Stimulated activated CD8-positive, alpha-beta memory T cell treated with anti-CD3 and anti-CD28 coated beads, Interleukin-2, amount 100 ng/mL, for 48 hours (primary cell): Measurements from ENCODE around the gene NTM.

Experiments
- DNase-seq, 2 donors: peaks; one replicate each; pipeline ENCODE4 v3.0.0-alpha.2; 2020; ENCODE audit warnings: low read depth in 2 of 2

The NTM gene

GRCh38 chr11:131373095-131373725, 2.8 kb downstream of the NTM start:
- no peak for DNase-seq

- DNase-seq: no peak
These were observed 3.3 kb downstream of the NTM start for GRCh38 chr11:131373756-131374155.

- no peak for DNase-seq
These were observed 5.0 kb downstream of the NTM start for GRCh38 chr11:131375421-131375820.

DNA sequence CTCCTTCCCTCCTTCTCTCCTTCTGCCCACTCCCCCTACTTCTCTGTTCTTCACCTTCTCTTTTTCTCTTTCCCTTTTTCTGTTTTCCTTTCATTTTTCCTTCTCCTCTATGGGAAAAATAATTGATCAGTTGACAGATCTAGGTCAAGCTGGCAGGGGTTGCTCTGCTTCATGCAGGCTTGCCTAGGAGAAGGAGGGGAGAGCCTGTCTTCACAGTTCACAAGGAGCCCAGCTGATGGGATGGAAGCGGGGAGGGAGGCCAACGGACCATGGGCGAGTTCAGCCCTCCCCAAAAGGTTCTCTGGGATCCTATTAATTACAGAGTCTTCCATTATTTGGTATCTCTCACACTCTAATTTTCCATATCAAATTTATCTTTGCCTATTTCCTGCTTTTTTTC, 5.5 kb downstream of the NTM start:
- DNase-seq: no peak

DNA sequence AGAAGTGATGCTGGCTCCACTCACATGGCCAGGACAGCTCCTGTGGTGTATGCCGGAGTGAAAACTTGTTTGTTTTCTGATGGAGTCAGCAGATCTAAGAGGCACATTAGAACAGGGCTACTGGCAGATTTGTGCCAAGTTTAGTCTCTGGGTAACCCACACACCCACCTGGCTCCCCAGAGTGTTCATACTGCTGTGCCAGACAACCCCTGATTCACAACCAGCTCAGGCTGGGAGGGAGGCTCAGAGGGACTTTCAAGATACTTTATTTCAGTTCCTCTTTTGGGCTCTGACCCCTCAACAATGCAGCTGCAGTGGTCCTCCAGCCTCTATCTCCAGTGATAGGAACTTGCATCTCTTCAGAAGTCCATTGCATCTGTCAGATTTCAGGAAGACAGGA, 8.5 kb downstream of the NTM start:
- DNase-seq: no peak

DNA sequence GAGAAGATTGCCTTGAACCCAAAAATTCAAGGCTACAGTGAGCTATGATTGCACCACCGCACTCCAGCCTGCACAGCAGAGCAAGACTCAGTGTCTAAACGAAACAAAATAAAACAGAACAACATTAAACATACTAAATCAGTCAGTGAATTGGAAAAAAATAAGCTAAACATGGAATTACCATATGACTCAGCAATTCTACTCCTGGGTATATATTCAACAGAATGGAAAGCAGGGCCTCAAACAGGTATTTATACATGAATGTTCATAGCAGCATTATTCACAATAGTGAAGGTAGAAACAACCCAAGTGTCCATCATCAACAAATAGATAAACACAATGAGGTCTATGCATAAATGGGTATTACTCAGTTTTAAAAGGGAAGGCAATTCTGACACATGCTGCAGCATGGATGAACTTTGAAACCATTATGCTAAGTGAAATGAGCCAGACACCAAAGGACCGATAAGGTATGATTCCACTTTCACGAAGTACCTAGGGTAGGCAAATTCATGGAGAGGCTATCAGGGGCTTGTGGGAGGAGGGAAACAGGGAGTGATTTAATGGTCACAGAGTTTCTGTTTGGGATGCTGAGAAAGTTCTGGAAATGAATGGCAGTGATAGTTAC, 15.5 kb downstream of the NTM start:
- DNase-seq: no peak

DNA sequence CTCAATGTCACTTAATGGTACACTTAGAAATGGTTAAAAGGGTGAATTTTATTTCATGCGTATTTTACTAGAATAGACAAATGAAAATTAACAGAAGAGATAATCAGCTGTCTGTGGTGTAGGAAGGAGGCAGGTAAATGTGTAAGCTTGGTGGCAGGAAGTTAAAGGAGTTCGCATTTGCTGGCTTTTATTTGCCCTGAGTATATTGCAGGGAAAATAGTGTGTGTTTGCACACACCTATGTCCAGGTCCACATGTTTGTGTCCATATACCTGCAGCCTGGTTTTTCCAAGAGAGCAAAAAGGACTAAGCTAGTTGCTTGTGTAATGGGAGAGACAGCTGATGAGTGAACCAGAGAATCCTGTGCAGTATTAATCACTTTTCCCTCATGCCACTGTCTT, 16.0 kb downstream of the NTM start:
- DNase-seq: no peak

- no peak for DNase-seq
These were observed 17.6 kb downstream of the NTM start for GRCh38 chr11:131388030-131388429.

DNA sequence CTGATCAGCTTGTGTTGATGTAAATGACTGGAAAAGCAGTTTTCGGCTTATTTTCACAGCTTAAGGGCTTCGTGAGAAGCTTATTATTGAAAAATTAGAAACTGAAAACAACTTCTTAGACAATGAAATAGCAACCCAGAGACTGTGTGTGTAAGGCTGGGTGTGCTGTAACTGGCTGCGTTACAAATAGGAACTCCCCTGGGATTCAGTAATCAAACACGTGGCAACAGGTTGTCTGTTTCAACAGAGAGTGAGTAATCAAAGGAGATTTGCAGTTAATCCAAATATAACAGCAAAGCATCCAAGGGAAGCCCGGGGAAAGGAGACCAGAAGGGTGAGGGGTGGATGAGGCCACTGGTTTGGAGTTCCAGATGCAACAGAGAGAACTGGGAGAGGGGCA, 19.2 kb downstream of the NTM start:
- no peak for DNase-seq

DNA sequence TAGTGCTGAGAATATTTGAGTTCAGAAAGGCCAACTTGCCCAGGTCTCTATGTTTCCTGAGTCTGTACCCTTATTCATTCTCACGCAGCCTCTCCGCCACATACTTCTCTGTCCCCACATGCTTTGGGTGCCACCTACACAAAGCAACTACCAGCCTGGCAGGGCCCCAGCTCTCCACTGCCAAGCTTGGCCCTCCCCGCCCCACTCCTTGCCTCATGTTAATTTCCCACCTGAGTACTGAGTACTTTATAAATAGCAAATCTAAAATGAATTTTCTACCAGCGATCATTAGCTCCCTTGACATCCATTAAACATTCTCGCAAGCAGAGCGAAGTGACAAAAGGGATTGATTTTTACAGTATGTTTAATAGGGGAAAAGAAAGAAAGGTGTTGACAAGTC, 20.8 kb downstream of the NTM start:
- DNase-seq: no peak

DNA sequence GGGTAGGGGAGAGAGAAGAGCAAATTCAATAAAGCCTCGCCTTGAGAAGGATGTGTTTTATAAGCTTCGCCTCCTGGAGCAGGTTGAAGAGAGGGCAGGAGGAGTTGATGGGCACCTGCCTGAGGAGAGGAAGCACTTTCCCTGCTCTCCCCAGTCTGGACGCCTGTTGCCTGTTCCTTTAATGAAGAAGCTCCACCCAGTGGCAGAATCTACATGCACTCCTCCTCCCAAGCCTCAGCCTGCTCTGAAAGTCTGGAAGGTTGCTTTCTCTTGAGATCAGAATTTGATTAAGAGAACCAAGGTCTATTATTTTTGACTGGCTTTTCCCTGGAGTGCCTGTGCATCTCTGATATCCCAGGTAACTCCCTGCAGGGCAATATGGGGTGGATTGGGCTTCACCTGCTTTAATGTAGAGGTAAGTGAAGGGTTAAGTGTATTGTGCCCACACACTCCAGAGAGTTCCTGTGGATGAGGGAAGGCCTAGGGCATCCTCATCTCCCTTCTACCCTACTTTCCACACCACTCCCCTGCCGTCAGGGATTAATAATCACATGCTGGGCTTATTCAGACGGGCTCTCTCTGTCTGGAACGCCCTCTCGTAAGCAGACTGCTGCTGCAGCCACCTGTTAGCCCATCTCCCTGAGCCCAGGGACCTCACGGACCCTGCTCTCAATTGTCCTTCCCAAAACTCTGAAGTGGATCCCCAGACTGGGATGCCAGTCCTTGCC, 22.3 kb downstream of the NTM start:
- no peak for DNase-seq

DNA sequence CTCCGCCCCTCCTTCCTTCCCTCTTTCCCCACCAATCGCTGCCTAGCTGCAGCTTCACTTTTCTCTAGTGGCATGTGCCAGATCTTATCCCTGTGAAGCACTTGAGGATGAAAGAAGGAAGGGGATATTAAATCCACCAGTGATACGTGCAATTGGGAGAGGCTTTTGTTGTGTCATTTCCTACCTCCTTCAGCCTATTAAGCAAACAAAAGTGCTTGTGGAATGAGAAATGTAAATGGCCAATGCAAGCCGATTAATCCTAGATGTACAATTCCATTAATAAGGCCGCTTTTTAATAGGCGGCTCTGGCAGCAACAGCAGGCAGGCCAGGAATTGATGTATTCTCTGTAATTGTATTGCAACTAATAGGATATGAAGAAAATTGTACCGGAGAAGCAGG, 23.3 kb downstream of the NTM start:
- DNase-seq: no peak

DNA sequence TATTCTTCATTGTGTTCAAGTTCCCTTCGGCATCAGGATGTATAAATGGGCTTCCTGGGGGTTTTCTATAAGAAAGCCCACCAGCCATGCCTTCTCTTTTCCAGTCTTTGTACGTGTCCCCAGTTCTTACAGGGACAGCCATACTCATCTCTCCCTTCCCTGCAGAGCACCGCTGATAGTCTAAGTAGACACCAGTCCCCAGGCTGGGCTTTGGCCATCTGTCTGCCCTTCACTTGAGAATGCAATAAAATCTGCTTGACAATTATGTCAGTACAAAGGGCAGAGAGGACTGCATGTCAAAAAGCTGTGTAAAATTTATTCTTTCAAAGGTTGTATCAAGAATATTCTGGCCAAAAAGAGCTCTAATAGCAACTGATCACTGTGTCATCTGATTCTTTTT, 27.3 kb downstream of the NTM start:
- DNase-seq: no peak

- DNase-seq: no peak
These were observed 31.6 kb downstream of the NTM start for GRCh38 chr11:131402040-131402439.

DNA sequence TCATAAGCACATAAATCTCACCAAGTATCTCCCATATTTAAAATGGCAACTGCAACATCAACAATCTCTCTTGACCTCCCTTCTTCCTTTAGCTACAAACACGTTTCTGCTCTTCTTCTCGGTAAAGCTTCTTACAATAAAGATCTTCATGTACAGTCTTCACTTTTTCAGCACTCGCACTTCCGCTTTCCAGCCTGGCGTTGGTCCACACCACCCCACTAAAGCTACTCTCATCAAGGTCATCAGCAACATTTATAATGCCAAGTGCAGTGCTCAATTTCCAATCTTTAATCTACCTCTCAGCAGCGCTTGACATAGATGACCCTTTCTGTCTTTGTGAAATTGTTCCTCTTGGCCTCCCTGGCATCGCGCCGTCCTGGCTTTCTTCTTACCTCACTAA, 33.6 kb downstream of the NTM start:
- no peak for DNase-seq

DNA sequence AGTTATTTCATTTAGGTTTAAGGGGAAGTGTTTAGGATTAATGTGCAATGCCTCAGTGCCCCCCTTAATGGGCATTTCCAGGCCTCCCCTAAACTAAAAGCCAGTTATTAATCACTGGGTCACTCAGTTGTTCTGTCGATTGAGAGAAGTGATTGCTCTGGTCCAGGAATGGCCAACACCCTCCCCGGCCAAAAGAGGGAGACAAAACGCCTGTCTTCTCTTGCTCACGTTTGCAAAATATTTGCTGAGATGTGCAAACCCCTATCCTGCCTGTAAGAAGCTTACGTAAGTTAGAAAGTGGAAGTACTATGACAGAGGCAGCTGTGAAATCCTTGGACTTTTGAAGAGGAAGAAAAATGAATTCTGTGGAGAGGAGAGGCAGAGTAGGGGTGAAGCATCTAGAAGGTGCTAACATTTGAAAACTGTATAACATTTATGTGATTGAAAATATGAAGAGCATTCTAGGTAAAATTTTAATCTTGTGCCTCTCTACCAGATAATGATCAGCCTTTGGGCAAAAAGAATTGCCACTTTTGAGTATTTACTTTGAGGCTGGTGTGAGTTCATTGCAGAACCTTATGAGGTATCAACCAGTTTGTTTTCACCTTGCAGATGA, 37.7 kb downstream of the NTM start:
- DNase-seq: no peak

DNA sequence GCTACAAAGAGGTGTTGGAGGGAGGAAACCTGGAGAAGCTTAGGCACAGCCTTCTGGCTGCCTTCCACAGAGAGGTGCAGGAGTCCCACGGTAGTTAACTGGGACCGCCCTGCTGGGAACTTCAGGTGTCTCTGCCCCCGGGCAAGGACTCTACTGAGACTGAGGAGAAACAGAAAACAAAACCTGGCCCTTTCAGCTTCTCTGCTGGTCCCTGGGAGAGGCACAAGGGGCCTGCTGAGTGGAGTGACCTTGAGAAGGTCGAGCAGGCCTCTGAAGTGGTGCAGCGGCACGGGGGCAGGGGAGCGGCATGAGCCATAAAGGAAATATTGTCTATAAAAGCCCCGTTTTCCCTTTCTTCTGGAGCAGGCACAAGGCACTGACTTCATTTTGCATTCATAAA, 38.9 kb downstream of the NTM start:
- DNase-seq: no peak

- DNase-seq: no peak
These were observed 41.2 kb downstream of the NTM start for GRCh38 chr11:131411636-131412035.

DNA sequence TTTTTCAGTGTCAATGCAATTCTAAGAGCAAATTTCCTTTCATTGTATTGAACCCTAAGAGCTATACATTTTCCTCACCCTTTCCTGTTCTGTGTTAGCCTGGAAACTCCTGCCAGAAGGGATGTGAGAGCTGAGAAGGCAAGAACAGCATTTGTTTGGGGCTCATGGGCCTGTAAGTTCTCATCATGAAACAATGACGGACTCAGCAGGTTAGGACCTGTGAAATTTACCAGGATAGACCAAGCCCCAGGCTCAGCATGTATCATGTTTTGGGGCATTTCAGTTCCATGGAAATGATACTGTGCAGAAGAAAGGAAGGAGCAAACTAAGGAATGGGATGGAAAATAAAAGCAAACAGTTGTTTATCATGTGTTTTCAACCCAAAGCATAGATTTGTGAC, 41.6 kb downstream of the NTM start:
- DNase-seq: no peak

GRCh38 chr11:131413217-131413616, 42.8 kb downstream of the NTM start:
- no peak for DNase-seq

DNA sequence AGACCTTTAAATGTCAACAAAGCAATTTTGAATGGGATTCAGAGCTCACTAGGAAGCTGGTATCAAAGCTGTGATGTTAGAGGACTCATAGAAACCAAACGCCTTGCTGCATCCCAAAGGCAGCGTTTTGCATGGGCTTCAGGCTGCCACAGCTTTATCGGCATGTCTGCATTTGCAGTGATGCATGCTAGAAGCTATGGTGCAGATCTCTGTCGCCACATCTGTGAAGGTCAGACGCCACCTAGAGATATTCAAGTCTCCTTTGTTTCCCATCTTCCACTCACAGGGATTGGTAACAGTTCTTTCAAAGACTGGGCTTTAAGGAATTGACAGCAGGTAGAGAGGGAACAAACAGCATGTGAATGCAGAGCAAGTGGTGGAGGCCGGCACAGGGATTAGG, 47.8 kb downstream of the NTM start:
- no peak for DNase-seq

GRCh38 chr11:131421066-131421855, 50.8 kb downstream of the NTM start:
- DNase-seq: no peak
